Erythroblast (primary cell): ENCODE results near the gene P2RY14.
A peak's percentile ranks its signal among the peaks of the same experiment; 100 is the strongest.

Experiments
- DNase-seq, 2 experiments: peaks; one replicate each; lab custom pipeline; 2025; lab: John Stamatoyannopoulos, UW
- GATA1 ChIP-seq: IDR thresholded peaks from 2 replicates; pipeline ENCODE4 v1.6.1; 2011; ENCODE audit warnings: low read depth, mild to moderate bottlenecking, control low read depth, low read length, moderate library complexity
- POLR2A ChIP-seq: IDR thresholded peaks from 2 replicates; pipeline ENCODE4 v1.6.1; 2011; ENCODE audit warnings: mild to moderate bottlenecking, low read length

Gene P2RY14

GRCh38 chr3:151204530-151205402 lies 73.6 kb downstream of the P2RY14 start:
- DNase-seq = no peak

GRCh38 chr3:151203051-151203420 lies 75.3 kb downstream of the P2RY14 start, which contains the start of gene GPR171:
GPR171 (minus strand) TSS chr3:151203216; CDS start chr3:151199386, 3,830 bp downstream.
- TF ChIP-seq GATA1 = no peak
- no peak for TF ChIP-seq POLR2A
- no peak for DNase-seq

More at GRCh38 chr3:151204530-151205402, 73.6 kb downstream of the P2RY14 start:
- TF ChIP-seq GATA1 (no peak), POLR2A (no peak)

GRCh38 chr3:151201051-151201730 lies 77.2 kb downstream of the P2RY14 start:
- DNase-seq = no peak
- TF ChIP-seq POLR2A (no peak), GATA1 (no peak)

GRCh38 chr3:151200586-151200985 lies 77.8 kb downstream of the P2RY14 start:
- TF ChIP-seq POLR2A = no peak
- no peak for TF ChIP-seq GATA1
- peak in 1 of 2 experiments; percentile 6 for DNase-seq

- DNase-seq = no peak
Measured at GRCh38 chr3:151199554-151200438, 78.5 kb downstream of the P2RY14 start.

GRCh38 chr3:151198849-151199248 lies 79.5 kb downstream of the P2RY14 start:
- TF ChIP-seq POLR2A (no peak), GATA1 (no peak)
- DNase-seq = no peak

More at GRCh38 chr3:151199554-151200438, 78.5 kb downstream of the P2RY14 start:
- TF ChIP-seq GATA1 = no peak
- no peak for TF ChIP-seq POLR2A

GRCh38 chr3:151197981-151198767 lies 80.2 kb downstream of the P2RY14 start:
- no peak for DNase-seq
- TF ChIP-seq POLR2A (no peak), GATA1 (no peak)

GRCh38 chr3:151197228-151197627 lies 81.1 kb downstream of the P2RY14 start:
- no peak for TF ChIP-seq POLR2A
- no peak for TF ChIP-seq GATA1
- no peak for DNase-seq

GRCh38 chr3:151196434-151196833 lies 81.9 kb downstream of the P2RY14 start:
- TF ChIP-seq POLR2A (no peak), GATA1 (no peak)
- DNase-seq = no peak

GRCh38 chr3:151195826-151196225 lies 82.5 kb downstream of the P2RY14 start:
- DNase-seq = no peak
- TF ChIP-seq POLR2A (no peak), GATA1 (no peak)

- TF ChIP-seq POLR2A = no peak
- no peak for TF ChIP-seq GATA1
- DNase-seq = no peak
Measured at GRCh38 chr3:151192545-151192944, 85.8 kb downstream of the P2RY14 start.

- TF ChIP-seq POLR2A (no peak), GATA1 (no peak)
- DNase-seq = no peak
Measured at GRCh38 chr3:151191095-151191494, 87.2 kb downstream of the P2RY14 start.
